GM21576 (cell line): ENCODE results near the gene RBCK1.
A peak's percentile ranks its signal among the peaks of the same experiment; 100 is the strongest.
"Not testable (repeated sequence)": the region's sequence is repeated elsewhere in the genome, so short reads cannot be mapped to it uniquely, and the experiment has no call there.

Source experiments
- ATAC-seq: cut with Tn5 transposase; IDR thresholded peaks from one replicate; pipeline ENCODE4 v1.9.1; 2021; ENCODE audit warnings: mild to moderate bottlenecking, moderate library complexity; ENCODE audit not compliant: unreplicated experiment

The RBCK1 gene

DNA sequence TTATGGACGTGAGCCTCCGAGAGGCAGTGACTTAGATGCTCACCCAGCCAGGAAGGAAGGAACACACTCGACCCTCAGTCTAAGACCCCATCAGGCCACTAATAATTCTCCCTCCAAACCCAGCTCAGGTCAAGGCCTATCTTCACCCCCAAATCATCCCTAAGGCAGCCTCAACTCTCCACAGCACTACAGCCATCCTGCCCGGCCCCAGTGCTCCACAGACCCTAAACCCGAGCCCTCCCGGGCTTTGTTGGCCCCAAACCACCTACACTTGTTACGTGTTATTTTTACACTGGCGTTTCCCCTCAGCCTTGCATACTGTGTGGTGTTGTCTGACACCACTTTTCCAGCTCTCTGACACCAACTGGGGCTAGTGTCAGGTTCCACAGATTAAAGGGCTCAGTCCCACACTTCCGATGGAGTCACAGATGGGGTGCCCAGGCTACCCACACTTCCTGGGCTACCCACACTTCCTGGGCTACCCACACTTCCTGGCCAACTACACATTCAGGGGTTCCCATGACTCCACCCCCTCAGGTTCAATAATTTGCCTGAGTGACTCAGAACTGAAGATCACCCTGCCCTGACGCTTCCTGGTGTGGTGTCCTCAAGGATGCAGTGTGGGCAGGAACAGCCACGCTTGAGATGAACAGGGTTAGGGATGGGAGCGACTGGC lies 25.3 kb downstream of the RBCK1 start:
- ATAC-seq = peak; percentile 79

DNA sequence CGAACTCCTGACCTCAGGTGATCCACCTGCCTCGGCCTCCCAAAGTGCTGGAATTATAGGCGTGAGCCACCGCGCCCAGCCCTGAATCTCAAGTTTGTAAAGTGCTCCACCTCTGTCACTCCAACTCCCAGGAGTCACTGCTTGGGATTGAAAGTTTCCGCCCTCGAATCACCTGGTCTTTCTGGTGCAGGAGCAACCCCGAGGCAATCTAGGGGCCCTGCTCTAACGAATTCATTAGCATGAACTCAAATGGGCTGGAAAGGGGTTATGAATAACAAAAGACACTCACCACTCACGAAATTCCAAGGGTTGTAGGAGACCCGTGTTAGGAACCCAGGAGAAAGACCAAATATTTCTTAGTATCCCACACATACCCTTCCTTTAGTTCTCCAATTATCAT lies 26.1 kb downstream of the RBCK1 start:
- ATAC-seq = no peak

DNA sequence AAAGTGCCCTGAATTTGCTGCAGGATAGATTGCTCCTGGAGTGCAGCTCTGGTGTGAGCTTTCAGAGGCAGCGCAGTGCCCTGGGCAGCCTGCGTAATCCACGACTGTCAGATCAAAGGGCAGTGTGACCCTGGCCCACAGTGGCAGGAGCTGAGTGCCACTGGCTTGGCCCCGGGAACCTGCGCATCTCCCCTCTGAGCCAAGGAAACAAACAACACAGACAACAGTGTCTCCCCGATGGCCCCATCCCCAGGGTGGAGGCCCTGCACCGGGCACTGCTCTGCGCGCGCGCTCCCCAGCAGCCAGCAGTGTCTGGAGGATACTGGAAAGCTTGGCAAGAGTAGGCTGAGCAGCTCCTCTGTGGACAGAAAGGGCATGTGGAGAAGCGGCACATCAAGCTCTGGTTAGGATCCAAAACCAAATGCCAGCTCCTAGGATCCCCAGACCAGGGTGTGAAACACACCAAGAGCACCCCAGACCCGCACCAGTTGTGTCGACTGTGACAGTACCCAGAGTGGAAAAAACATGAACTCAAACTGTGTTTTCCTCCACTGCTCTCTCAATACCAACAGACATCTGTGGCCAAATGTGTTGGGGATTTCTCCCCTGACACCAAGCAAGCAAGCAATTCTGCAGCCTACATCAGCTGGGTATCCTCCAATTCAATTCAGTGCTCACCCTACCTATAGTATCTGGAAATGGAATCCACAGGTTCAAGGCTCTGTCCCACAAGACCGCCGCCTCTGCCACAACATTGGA lies 26.7 kb downstream of the RBCK1 start:
- ATAC-seq = no peak

- no peak for ATAC-seq
These were observed 27.5 kb downstream of the RBCK1 start for GRCh38 chr20:435558-435957.

- ATAC-seq = no peak
These were observed 28.4 kb downstream of the RBCK1 start for GRCh38 chr20:436476-436875.

DNA sequence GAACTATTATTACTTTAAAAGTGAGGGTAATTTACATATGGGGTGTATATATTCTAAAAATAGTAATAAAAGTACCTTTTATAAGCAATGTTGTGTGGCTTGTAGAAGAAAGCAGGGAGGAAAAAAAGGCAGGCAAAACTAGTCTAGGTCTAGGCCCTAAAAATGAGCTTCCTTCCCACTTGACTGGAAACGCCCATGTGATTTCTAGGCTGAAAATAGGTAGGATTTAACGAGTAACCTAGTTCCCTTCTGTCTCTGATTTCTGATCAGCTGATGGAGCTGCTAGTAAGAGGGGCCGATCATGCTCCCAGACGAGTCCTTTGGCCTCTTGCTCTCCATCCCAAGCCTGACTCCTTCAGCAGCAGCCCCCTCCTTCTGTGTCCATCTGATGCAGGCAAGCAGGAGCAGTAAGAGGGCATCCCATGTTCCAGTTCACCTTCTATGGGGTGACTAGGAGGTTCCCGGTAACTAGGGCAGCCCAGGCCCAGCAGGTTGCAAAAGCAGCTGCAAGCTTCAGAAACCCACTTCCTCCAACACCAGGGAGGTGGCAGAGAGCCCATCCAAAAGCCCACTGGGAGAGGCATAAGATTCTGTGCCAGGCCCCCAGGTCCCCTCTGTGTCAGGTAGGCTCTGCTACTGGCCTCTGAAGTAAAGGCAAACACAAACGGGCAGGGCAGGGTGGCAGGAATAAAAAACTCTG lies 29.8 kb downstream of the RBCK1 start:
- ATAC-seq = no peak

- ATAC-seq = no peak
These were observed 30.7 kb downstream of the RBCK1 start for GRCh38 chr20:438571-439469.

GRCh38 chr20:440148-440547 lies 32.0 kb downstream of the RBCK1 start:
- ATAC-seq = no peak

- no peak for ATAC-seq
These were observed 32.5 kb downstream of the RBCK1 start for GRCh38 chr20:440636-441035.

DNA sequence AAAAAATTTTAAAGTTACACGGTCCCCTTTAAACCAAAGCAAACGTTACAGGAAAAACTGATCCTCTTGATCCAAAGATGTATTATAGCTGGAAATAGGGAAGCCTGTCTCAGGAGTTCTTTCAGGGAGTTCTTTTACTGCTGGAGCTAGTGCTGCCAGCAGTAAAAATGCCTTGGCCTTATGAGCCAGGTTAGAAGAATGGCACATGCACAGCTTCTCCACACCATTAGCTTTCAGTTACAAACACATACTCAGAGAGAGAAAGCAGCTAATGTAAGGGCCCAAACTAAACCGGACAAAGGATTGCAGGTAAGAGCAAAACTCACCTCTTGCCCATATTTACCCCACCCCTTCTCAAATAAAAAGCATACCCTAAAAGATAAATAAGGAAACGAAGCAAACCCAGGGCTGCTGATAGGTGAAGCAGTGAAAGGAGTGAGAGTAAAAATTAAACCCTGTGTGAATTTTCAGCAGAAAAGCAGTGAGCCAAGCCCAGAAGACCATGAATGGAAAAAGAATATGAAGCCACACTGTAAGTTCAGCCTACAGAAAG lies 35.2 kb downstream of the RBCK1 start:
- ATAC-seq = no peak

- no peak for ATAC-seq
These were observed 36.0 kb downstream of the RBCK1 start for GRCh38 chr20:444117-444516.

- no peak for ATAC-seq
These were observed 36.8 kb downstream of the RBCK1 start for GRCh38 chr20:444862-445426.

DNA sequence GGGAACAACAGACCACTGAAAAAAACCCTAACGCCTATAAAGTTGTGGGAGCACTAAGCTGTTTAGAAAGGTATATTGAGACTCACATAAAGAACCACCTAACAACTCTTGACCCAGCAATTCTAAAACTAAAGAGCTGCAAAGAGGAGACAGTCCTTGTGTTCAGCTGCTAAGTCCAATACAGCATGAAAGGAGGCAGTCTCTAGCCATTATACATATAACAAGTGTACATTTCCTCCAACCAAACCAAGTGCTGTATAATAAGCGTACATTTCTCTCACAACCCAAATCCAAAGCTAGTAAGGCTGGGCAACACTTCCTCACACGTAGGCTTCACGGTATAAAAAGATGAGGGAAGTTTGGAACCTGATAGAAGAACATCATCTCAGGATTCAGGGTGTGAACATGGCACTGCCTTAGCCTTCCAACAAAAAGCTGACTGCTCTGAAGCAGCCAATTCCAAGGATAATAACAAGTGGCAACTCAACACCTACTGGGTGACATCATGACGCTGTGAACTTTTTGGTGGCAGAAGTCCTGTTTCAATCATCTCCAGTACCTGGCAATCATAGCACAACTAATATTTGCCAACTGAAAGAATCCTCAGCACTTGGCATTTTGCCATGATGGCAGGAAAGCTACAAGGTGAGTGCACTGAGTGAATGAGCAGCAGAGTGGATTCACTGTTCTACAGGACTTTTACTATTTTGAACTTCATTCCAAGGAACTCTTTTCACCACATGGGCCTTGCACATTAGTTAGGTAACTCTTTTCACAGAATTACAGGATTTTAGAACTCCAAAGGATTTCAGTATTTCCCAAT lies 37.6 kb downstream of the RBCK1 start:
- ATAC-seq = no peak

DNA sequence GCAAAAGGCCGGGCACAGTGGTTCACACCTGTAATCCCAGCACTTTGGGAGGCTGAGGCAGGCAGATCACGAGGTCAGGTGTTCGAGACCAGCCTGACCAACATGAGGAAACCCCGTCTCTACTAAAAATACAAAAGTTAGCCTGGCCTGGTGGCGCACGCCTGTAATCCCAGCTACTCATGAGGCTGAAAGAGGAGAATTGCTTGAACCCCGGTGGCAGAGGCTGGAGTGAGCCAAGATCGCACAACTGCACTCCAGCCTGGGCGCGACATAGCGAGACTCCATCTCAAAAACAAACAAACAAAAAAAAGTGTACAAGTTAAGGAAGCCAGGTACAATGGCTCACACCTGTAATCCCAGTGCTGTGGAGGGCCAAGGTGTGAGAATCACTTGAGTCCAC lies 43.9 kb downstream of the RBCK1 start:
- not testable (repeated sequence) for ATAC-seq

- ATAC-seq = no peak
These were observed 46.9 kb downstream of the RBCK1 start for GRCh38 chr20:454951-455350.

DNA sequence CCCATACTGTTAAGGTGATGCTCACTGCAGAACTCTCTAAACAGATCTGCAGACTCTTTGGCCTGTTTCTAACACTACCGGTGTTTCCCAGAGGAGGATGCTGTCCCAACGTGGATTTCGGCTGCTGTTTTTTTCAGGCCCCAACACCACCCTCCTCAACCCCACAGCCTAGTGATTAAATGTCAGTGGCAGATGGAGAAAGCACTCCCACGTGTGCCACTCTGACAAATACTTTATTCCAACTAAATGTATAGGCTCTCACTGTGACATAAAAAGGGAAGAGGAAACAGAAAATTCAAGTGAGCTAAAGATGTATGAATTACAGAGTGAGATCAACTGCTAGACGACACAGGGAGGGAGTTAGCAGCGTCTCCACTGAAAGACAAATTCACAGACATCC lies 50.7 kb downstream of the RBCK1 start:
- ATAC-seq = no peak

- ATAC-seq = no peak
These were observed 52.1 kb downstream of the RBCK1 start for GRCh38 chr20:460180-460579.

DNA sequence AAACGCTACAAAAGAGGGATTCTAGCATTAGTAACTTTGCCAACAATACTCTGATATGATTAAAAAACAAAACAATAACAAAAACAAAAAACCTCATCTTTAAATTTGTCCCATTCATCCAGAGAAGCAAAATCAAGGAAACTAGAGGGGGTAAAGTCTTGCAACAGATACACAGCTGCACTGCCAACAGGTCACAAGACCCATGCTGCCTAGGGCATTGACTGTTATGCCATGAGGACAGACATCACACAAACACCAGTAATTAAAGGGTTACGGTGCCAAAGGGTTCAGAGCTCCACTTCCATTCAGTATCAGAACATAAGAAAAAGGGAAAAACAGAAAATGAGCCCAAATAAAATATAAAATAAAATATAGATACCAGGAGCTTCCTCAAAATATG lies 52.6 kb downstream of the RBCK1 start:
- ATAC-seq = no peak
